Measurements from ENCODE around the gene DYNC1H1.

GRCh38 chr14:101932673-101933072 is 31.7 kb upstream of the DYNC1H1 start:
- TF ChIP-seq CTCF (IDR thresholded peaks at IDR 0.05) = no peak
- no peak for TF ChIP-seq EZH2 (IDR thresholded peaks at IDR 0.05)
